ENCODE data around the gene DMXL1.

The DMXL1 gene

GRCh38 chr5:119217183-119217582 is 146.3 kb downstream of the DMXL1 start:
- Histone ChIP-seq H3K4me3 (ENCODE audit: low read length) (no peak overlapping the region), H4K20me1 (ENCODE audit: insufficient read depth, low read length) (no peaks in the 10 kb centered on the region), H2AFZ (ENCODE audit: low read length) (no peak overlapping the region), H3K9me3 (replicated peaks; ENCODE audit: insufficient read depth, low read length) (no peaks in the 10 kb centered on the region), H3K27ac (ENCODE audit: low read length) (no peak overlapping the region), H3K36me3 (replicated peaks; ENCODE audit: insufficient read depth, low read length) (no peaks in the 10 kb centered on the region), H3K4me2 (ENCODE audit: low read depth, low read length) (no peak overlapping the region), H3K9ac (ENCODE audit: low read length) (no peak overlapping the region), H3K27me3 (replicated peaks; ENCODE audit: insufficient read depth, low read length) (no peaks in the 10 kb centered on the region), H3F3A (ENCODE audit: insufficient read depth, low read length) (no peaks in the 10 kb centered on the region), H3K4me1 (ENCODE audit: low read length) (peaks cover 5% of the 10 kb centered on the region; the same call in 1 of the 2 replicates), H3K9me2 (replicated peaks; ENCODE audit: insufficient read depth, low read length) (no peaks in the 10 kb centered on the region), H3K79me2 (ENCODE audit: low read length) (no peaks in the 10 kb centered on the region)
- DNase-seq: no peak
- TF ChIP-seq EZH2phosphoT487 (IDR thresholded peaks at IDR 0.05; ENCODE audit: low read length) (no peak), EZH2 (optimal IDR thresholded peaks at IDR 0.05; ENCODE audit: low read depth, low read length) (no peak)
- TF ChIP-seq, protein P1, sequence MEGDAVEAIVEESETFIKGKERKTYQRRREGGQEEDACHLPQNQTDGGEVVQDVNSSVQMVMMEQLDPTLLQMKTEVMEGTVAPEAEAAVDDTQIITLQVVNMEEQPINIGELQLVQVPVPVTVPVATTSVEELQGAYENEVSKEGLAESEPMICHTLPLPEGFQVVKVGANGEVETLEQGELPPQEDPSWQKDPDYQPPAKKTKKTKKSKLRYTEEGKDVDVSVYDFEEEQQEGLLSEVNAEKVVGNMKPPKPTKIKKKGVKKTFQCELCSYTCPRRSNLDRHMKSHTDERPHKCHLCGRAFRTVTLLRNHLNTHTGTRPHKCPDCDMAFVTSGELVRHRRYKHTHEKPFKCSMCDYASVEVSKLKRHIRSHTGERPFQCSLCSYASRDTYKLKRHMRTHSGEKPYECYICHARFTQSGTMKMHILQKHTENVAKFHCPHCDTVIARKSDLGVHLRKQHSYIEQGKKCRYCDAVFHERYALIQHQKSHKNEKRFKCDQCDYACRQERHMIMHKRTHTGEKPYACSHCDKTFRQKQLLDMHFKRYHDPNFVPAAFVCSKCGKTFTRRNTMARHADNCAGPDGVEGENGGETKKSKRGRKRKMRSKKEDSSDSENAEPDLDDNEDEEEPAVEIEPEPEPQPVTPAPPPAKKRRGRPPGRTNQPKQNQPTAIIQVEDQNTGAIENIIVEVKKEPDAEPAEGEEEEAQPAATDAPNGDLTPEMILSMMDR (IDR thresholded peaks at IDR 0.05; ENCODE audit: low read length): no peak

- Histone ChIP-seq H3K79me2 (ENCODE audit: low read length) (no peaks in the 10 kb centered on the region), H2AFZ (ENCODE audit: low read length) (no peak overlapping the region), H3K27ac (ENCODE audit: low read length) (no peak overlapping the region), H4K20me1 (ENCODE audit: insufficient read depth, low read length) (no peaks in the 10 kb centered on the region), H3F3A (ENCODE audit: insufficient read depth, low read length) (no peaks in the 10 kb centered on the region), H3K4me3 (ENCODE audit: low read length) (no peak overlapping the region), H3K9me2 (replicated peaks; ENCODE audit: insufficient read depth, low read length) (no peaks in the 10 kb centered on the region), H3K9me3 (replicated peaks; ENCODE audit: insufficient read depth, low read length) (no peaks in the 10 kb centered on the region), H3K9ac (ENCODE audit: low read length) (no peak overlapping the region), H3K36me3 (replicated peaks; ENCODE audit: insufficient read depth, low read length) (no peaks in the 10 kb centered on the region), H3K4me2 (ENCODE audit: low read depth, low read length) (no peak overlapping the region), H3K4me1 (ENCODE audit: low read length) (peaks cover 5% of the 10 kb centered on the region; the same call in 1 of the 2 replicates), H3K27me3 (replicated peaks; ENCODE audit: insufficient read depth, low read length) (no peaks in the 10 kb centered on the region)
- no peak for DNase-seq
- no peak for TF ChIP-seq EZH2 (optimal IDR thresholded peaks at IDR 0.05; ENCODE audit: low read depth, low read length)
- TF ChIP-seq EZH2phosphoT487 (IDR thresholded peaks at IDR 0.05; ENCODE audit: low read length): no peak
- TF ChIP-seq, protein P1 (IDR thresholded peaks at IDR 0.05; ENCODE audit: low read length): no peak
These were observed 148.2 kb downstream of the DMXL1 start for GRCh38 chr5:119218830-119219782.

DNA sequence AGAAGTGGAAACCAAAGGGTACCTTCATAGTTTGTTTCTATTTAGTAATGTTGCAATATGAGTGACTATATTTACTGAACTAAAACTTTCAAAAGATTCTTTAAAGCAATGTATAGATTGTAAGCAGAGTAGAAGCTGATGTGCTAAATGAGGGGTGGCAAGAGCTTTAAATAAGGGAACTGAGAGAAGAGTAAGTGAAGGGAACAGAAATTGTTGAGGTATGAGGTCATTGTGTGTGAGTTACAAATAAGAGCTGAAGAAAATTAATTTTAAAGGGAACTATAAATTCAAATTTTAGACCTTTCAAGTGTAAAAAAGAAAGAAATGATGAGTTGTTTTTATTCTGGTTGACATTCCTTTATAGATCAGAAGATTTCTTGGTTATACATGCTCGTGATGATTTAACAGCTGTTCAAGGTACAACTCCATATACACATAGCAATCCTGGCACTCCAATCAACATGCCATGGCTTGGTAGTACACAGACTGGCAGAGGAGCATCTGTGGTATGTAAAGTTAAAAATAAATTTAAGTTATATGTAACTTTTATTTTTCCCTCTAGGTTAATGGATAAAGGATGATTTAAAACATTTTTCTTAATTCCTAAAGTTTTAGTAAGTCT is 149.8 kb downstream of the DMXL1 start:
- Histone ChIP-seq H3K4me2 (ENCODE audit: low read depth, low read length) (no peak overlapping the region), H3K9me2 (replicated peaks; ENCODE audit: insufficient read depth, low read length) (no peaks in the 10 kb centered on the region), H4K20me1 (ENCODE audit: insufficient read depth, low read length) (no peaks in the 10 kb centered on the region), H3K9me3 (replicated peaks; ENCODE audit: insufficient read depth, low read length) (no peaks in the 10 kb centered on the region), H3K4me3 (ENCODE audit: low read length) (no peak overlapping the region), H3K4me1 (ENCODE audit: low read length) (peaks cover 5% of the 10 kb centered on the region; the same call in 1 of the 2 replicates), H2AFZ (ENCODE audit: low read length) (no peak overlapping the region), H3F3A (ENCODE audit: insufficient read depth, low read length) (no peaks in the 10 kb centered on the region), H3K36me3 (replicated peaks; ENCODE audit: insufficient read depth, low read length) (0 out of 2 replicates have a peak, but pooled peaks cover 2% of the 10 kb centered on the region), H3K27me3 (replicated peaks; ENCODE audit: insufficient read depth, low read length) (no peaks in the 10 kb centered on the region), H3K9ac (ENCODE audit: low read length) (no peak overlapping the region), H3K79me2 (ENCODE audit: low read length) (no peaks in the 10 kb centered on the region), H3K27ac (ENCODE audit: low read length) (no peak overlapping the region)
- DNase-seq: no peak
- no peak for TF ChIP-seq EZH2phosphoT487 (IDR thresholded peaks at IDR 0.05; ENCODE audit: low read length)
- TF ChIP-seq EZH2 (optimal IDR thresholded peaks at IDR 0.05; ENCODE audit: low read depth, low read length): no peak
- TF ChIP-seq, protein P1 (IDR thresholded peaks at IDR 0.05; ENCODE audit: low read length): no peak
